Activated B cell treated with CpG ODN at 0.5 μM for 24 hours (primary cell): ENCODE data around the gene LYPD4. TPM values are rescaled to one million over a fixed set of nuclear protein-coding genes. Genes with fewer than 3 reads are reported as not detected.

Experiments
- ATAC-seq: fragments of 200-7000 bp; cut with Tn5 transposase; one replicate; pipeline ENCODE4 v1.10.0; 2021; ENCODE audit warnings: low read depth, mild to moderate bottlenecking, moderate library complexity
- CTCF ChIA-PET: fragments of 350-600 bp; sonication (Branson Sonifier 250); formaldehyde crosslinking; loops from one replicate; lab custom pipeline; 2021; ENCODE audit warnings: antibody characterized with exemption; lab: Charles Lee
- POLR2A ChIA-PET: fragments of 350-600 bp; sonication (Branson Sonifier 250); formaldehyde crosslinking; loops from one replicate; lab custom pipeline; 2021; ENCODE audit warnings: antibody characterized with exemption; lab: Charles Lee
- DNase-seq: peaks from one replicate; pipeline ENCODE4 v3.0.0; 2022
- H3K27ac Mint-ChIP-seq: one replicate; pipeline ENCODE4 v1.8.0; 2020; ENCODE audit warnings: mixed read lengths
- H3K27me3 Mint-ChIP-seq: one replicate; pipeline ENCODE4 v1.8.0; 2021; ENCODE audit warnings: mixed read lengths
- H3K36me3 Mint-ChIP-seq: one replicate; pipeline ENCODE4 v1.8.0; 2021; ENCODE audit warnings: low read depth, mixed read lengths
- H3K4me1 Mint-ChIP-seq: one replicate; pipeline ENCODE4 v1.8.0; 2021; ENCODE audit warnings: mixed read lengths
- H3K4me3 Mint-ChIP-seq: one replicate; pipeline ENCODE4 v1.8.0; 2020; ENCODE audit warnings: mild to moderate bottlenecking, mixed read lengths
- H3K9me3 Mint-ChIP-seq: one replicate; pipeline ENCODE4 v1.8.0; 2020; ENCODE audit warnings: mixed read lengths
- intact Hi-C: fragments of 100-400 bp; cut with micrococcal nuclease; formaldehyde crosslinking; loops from one replicate; pipeline ENCODE4 v1.15.1; 2024
- total RNA-seq: library from RNA; stranded (reverse); gene quantifications from 2 replicates; pipeline ENCODE4 v1.2.3, GENCODE V29; 2022
- TF ChIP-seq, protein P1 (sequence below): fragments of 200-600 bp; IDR thresholded peaks from one replicate; pipeline ENCODE4 v1.8.0; 2022; ENCODE audit warnings: antibody characterized with exemption, mild to moderate bottlenecking

Gene LYPD4
- total RNA-seq, 1 donor from 2014 or later = not detected

DNA sequence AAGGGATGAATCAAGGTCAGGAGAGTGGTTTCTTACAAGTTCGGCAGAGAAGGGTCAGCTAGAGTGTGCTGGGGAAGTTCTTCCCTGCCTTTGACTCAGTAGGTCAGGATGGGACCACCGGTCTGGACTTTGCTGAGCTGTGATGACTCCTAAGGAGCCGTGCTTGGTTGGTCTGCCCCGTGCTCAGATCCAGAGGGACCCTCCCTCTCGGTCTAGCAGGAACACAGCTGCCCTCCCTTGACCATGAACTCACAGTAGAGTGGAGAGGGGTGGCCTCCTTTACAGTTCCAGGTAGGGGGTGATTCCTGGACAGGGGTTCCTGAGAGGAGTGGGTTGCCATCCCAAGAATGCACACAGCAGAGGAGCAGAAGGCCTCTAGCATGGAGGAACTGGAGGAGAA lies 19.9 kb upstream of the LYPD4 start:
- ATAC-seq (no peak), DNase-seq (no peak)
- Mint-ChIP-seq H3K4me1 (peaks cover 74% of the 10 kb centered on the region), H3K4me3 (no peak overlapping the region), H3K36me3 (peaks cover 80% of the 10 kb centered on the region), H3K27ac (peak overlapping the region; percentile 56), H3K9me3 (no peaks in the 10 kb centered on the region), H3K27me3 (no peaks in the 10 kb centered on the region)
- ChIA-PET POLR2A (interaction anchor here (1.0 to 3.3 kb wide), 4 partner anchors 8 to 46 kb away, joined by 3 to 15 read pairs (median 7); partner anchors contain the start of gene CD79A), CTCF (interaction anchor here (1.0 to 1.2 kb wide), 2 partner anchors 72 to 88 kb away, joined by 3 to 4 read pairs; no protein-coding TSS in a partner anchor)
- intact Hi-C loops = no loop called here
- TF ChIP-seq, protein P1, sequence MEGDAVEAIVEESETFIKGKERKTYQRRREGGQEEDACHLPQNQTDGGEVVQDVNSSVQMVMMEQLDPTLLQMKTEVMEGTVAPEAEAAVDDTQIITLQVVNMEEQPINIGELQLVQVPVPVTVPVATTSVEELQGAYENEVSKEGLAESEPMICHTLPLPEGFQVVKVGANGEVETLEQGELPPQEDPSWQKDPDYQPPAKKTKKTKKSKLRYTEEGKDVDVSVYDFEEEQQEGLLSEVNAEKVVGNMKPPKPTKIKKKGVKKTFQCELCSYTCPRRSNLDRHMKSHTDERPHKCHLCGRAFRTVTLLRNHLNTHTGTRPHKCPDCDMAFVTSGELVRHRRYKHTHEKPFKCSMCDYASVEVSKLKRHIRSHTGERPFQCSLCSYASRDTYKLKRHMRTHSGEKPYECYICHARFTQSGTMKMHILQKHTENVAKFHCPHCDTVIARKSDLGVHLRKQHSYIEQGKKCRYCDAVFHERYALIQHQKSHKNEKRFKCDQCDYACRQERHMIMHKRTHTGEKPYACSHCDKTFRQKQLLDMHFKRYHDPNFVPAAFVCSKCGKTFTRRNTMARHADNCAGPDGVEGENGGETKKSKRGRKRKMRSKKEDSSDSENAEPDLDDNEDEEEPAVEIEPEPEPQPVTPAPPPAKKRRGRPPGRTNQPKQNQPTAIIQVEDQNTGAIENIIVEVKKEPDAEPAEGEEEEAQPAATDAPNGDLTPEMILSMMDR = no peak

DNA sequence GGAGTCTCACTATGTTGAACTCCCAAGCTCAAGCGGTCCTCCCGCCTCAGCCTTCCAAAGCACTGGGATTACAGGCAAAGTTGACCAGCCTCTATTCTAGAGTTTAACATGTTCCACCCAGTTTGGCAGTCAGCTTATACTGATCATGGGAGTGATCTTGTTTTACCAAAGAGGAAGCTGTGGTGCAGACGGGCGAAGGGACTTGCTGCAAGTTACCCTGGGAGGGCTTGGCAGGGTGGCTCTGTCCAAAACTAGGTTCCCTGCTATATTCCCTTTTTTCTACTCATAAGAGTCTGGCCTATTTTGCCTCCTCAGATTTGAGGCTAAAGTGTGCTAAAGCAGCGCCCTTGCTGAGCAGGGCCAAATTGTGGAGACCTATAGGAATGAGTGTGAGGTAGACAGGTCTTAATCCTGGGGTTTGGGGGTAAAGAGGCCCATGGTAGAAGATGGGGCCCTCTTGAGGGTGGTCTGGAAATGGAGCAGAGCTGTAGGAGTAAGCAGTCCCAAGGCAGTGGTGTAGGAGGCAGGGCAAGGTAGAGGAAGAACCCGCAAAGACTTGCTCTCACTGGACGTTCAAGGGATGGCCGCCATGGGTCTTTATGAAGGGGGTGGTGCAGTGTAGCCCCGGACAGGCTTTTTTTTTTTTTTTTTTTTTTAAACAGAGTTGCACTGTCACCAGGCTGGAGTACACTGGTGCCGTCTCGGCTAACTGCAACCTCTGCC lies 18.9 kb upstream of the LYPD4 start:
- peaks cover 70% of the 10 kb centered on the region for H3K4me1 Mint-ChIP-seq
- peak overlapping the region; percentile 94 for H3K4me3 Mint-ChIP-seq
- DNase-seq (no peak), ATAC-seq (no peak)
- TF ChIP-seq, protein P1 = no peak
- no peaks in the 10 kb centered on the region for H3K9me3 Mint-ChIP-seq
- CTCF ChIA-PET = interaction anchor here (1.2 to 1.9 kb wide), 2 partner anchors 9 to 89 kb away, joined by 4 to 8 read pairs; no protein-coding TSS in a partner anchor
- intact Hi-C loops = no loop called here
- peak overlapping the region; percentile 65 for H3K27ac Mint-ChIP-seq
- no peaks in the 10 kb centered on the region for H3K27me3 Mint-ChIP-seq
- POLR2A ChIA-PET = interaction anchor here (0.5 to 3.3 kb wide), 10 partner anchors 9 to 566 kb away, joined by 3 to 15 read pairs (median 4); partner anchors contain the start of genes CD79A, ERFL and RABAC1
- H3K36me3 Mint-ChIP-seq = peaks cover 70% of the 10 kb centered on the region

DNA sequence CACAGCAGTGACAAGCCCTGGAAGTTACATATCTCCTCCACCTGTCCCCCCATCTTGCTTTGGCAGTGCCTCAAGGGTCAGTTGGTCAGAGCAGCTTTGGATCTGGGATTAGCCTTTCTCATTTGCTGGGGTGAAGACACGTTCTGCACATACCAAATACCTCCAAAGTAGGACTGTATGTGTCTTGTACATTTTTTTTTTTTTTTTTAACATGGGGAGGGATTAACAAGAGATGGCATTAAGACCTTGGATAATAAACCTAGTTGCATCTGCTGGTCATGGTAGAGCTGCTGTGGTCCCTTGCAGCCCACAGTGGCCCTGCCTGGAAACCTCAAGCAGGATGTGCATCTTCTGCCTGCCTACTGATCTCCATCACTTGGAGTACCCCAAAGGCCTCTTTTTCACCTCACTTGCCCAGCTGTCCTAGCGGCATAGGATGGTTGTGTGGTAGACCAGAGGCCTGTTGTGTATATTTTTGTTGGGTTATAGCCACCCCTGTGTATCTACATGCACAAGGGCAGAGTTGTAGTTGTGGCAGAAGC lies 18.0 kb upstream of the LYPD4 start:
- Mint-ChIP-seq H3K9me3 (no peaks in the 10 kb centered on the region), H3K4me1 (peaks cover 62% of the 10 kb centered on the region), H3K27me3 (no peaks in the 10 kb centered on the region), H3K4me3 (peak overlapping the region; percentile 94), H3K36me3 (peaks cover 62% of the 10 kb centered on the region), H3K27ac (no peak overlapping the region)
- ChIA-PET POLR2A (interaction anchor here (0.6 to 3.3 kb wide), 7 partner anchors 10 to 223 kb away, joined by 3 to 15 read pairs (median 4); partner anchors contain the start of genes CD79A and RABAC1), CTCF (interaction anchor here (0.7 to 1.9 kb wide), 2 partner anchors 10 to 59 kb away, joined by 3 to 8 read pairs; no protein-coding TSS in a partner anchor)
- ATAC-seq = no peak
- no peak for DNase-seq
- TF ChIP-seq, protein P1 = no peak
- intact Hi-C loops = no loop called here

DNA sequence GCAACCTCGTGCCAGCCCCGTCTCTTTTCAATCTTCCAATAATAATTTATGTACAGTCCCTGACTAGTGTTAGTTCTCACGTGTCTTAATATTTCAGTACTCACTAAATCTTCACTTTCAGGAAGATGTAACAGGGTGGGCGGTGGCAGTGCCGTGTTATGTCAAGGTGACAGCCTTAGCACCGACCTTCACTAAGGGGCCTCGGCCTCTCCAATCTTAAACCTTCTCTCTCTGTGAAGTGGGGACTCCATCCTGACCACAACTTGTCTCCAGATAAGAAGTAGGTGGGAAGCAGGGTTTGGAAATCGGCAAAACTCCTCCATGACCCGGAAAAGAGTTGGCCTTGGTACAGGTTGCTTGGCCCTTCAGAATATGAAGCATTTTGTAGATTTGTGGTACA lies 17.4 kb upstream of the LYPD4 start:
- TF ChIP-seq, protein P1 = no peak
- POLR2A ChIA-PET = interaction anchor here (1.0 to 4.1 kb wide), 6 partner anchors 11 to 97 kb away, joined by 3 to 258 read pairs (median 19); partner anchors contain the start of genes ARHGEF1, CD79A, ERFL and RABAC1
- Mint-ChIP-seq H3K36me3 (peaks cover 61% of the 10 kb centered on the region), H3K27ac (peak overlapping the region; percentile 86), H3K9me3 (no peaks in the 10 kb centered on the region), H3K27me3 (no peaks in the 10 kb centered on the region), H3K4me3 (peak overlapping the region; percentile 94), H3K4me1 (peaks cover 58% of the 10 kb centered on the region)
- CTCF ChIA-PET = interaction anchor here (1.3 to 1.9 kb wide), 2 partner anchors 10 to 25 kb away, joined by 3 to 8 read pairs; no protein-coding TSS in a partner anchor
- intact Hi-C loops = no loop called here
- ATAC-seq = no peak
- no peak for DNase-seq
